K562 (cell line): ENCODE data around the gene TMEM217. TPM values are rescaled to one million over a fixed set of nuclear protein-coding genes. Genes with fewer than 3 reads are reported as not detected.

Source experiments
- ATAC-seq: fragments of 200-7000 bp; cut with Tn5 transposase; 3 replicates; pipeline ENCODE4 v1.9.1; 2020; ENCODE audit warnings: moderate library complexity
- BruUV-seq: library from RNA; stranded (reverse); fragments of 400-500 nt; replicated peaks from 2 replicates; lab custom pipeline; 2021; lab: Mats Ljungman, UMichigan
- CTCF ChIA-PET: fragments of 300-600 bp; formaldehyde crosslinking; extraction: SDS; loops from one replicate; lab custom pipeline; 2021; ENCODE audit warnings: low intra/inter-chr PET ratio; lab: Yijun Ruan, JAX
- POLR2A ChIA-PET: fragments of 300-600, 350-650 bp; sonication (Branson Sonifier 250); formaldehyde crosslinking; extraction: SDS; loops from one replicate; lab custom pipeline; 2021; ENCODE audit warnings: antibody characterized with exemption, inconsistent platforms; lab: Yijun Ruan, JAX
- DNase-seq, 4 experiments: peaks; one replicate each; pipeline versions ENCODE4 v3.0.0 to v3.0.0-alpha.2; 2011 to 2018; ENCODE audit warnings: low spot score in 3 of 4, mixed read lengths in 3 of 4; ENCODE audit errors: extremely low read depth in 1 of 4
- FAIRE-seq: peaks from 2 replicates; lab custom pipeline; 2011; peaks lifted over from hg19 to GRCh38; lab: Jason Lieb, UNC
- H2AFZ ChIP-seq: 2 replicates; pipeline ENCODE4 v1.6.0; 2011; ENCODE audit warnings: low read depth, low read length, control low read depth, inconsistent platforms
- H3K27ac ChIP-seq: fragments of 200-600 bp; 3 replicates; pipeline ENCODE4 v1.8.0; 2011; ENCODE audit warnings: low read depth, mild to moderate bottlenecking, control low read depth, inconsistent platforms, low read length, moderate library complexity, mixed read lengths; ENCODE audit errors: extremely low read depth
- H3K27me3 ChIP-seq, 2 experiments: fragments of 300-600 bp in 1 of 2; 2 replicates in 1 of 2; 3 replicates in 1 of 2; pipeline versions ENCODE4 v1.6.0 to v1.8.0; 2011; ENCODE audit warnings: inconsistent platforms in 2 of 2, low read length in 2 of 2, mild to moderate bottlenecking in 1 of 2, mixed read lengths in 1 of 2, moderate library complexity in 1 of 2; ENCODE audit not compliant: control insufficient read depth in 2 of 2, insufficient read depth in 2 of 2
- H3K36me3 ChIP-seq: fragments of 300-600 bp; 3 replicates; pipeline ENCODE4 v1.8.0; 2011; ENCODE audit warnings: mild to moderate bottlenecking, low read length, inconsistent platforms; ENCODE audit not compliant: control insufficient read depth, insufficient read depth
- H3K4me1 ChIP-seq, 2 experiments: fragments of 200-600 bp in 1 of 2; replicated peaks in 1 of 2; 2 replicates in 1 of 2; 3 replicates in 1 of 2; pipeline versions ENCODE4 v1.5.1 to v1.8.0; 2011; ENCODE audit warnings: inconsistent platforms in 2 of 2, low read length in 2 of 2, mild to moderate bottlenecking in 1 of 2, mixed read lengths in 1 of 2, moderate library complexity in 1 of 2; ENCODE audit not compliant: control insufficient read depth in 2 of 2, insufficient read depth in 2 of 2
- H3K4me2 ChIP-seq: 2 replicates; pipeline ENCODE4 v1.6.1; 2011; ENCODE audit warnings: low read length, control low read depth, inconsistent platforms, mixed read lengths; ENCODE audit not compliant: insufficient read depth
- H3K4me3 ChIP-seq: fragments of 200-600 bp; sonication (generic), shearing (Covaris generic); 2 replicates; pipeline ENCODE4 v1.5.1; 2016; ENCODE audit warnings: control low read depth, inconsistent platforms
- H3K79me2 ChIP-seq: fragments of 200-600 bp; 3 replicates; pipeline ENCODE4 v1.8.0; 2011; ENCODE audit warnings: low read length, inconsistent platforms; ENCODE audit not compliant: control insufficient read depth, insufficient read depth
- H3K9ac ChIP-seq, 2 experiments: 2 replicates each; pipeline versions ENCODE4 v1.6.0 to v1.6.1; 2011; ENCODE audit warnings: low read depth in 2 of 2, low read length in 2 of 2, control low read depth in 1 of 2, inconsistent platforms in 1 of 2, mild to moderate bottlenecking in 1 of 2, mixed read lengths in 1 of 2; ENCODE audit not compliant: insufficient read depth in 1 of 2
- H3K9me1 ChIP-seq: one replicate; pipeline ENCODE4 v1.6.0; 2011; ENCODE audit warnings: inconsistent platforms, mild to moderate bottlenecking, low read length, moderate library complexity; ENCODE audit not compliant: control insufficient read depth, insufficient read depth
- H3K9me3 ChIP-seq: replicated peaks from 2 replicates; pipeline ENCODE4 v1.5.1; 2011; ENCODE audit warnings: low read depth, low read length, inconsistent platforms; ENCODE audit not compliant: control insufficient read depth, insufficient read depth
- H4K20me1 ChIP-seq: replicated peaks from 2 replicates; pipeline ENCODE4 v1.6.1; 2011; ENCODE audit warnings: low read length, inconsistent platforms, mixed read lengths; ENCODE audit not compliant: control insufficient read depth, insufficient read depth
- FOXJ3 ChIP-seq: sonication (generic); formaldehyde crosslinking; IDR thresholded peaks from 2 replicates; pipeline ENCODE4 v1.4.0; 2020; ENCODE audit warnings: mild to moderate bottlenecking, missing genetic modification reagents
- PHB ChIP-seq: fragments of 250-450 bp; sonication (Bioruptor Pico); IDR thresholded peaks from 2 replicates; pipeline ENCODE4 v1.5.0; 2021
- ZNF140 ChIP-seq: fragments of 250-450 bp; sonication (Bioruptor Pico); IDR thresholded peaks from 2 replicates; pipeline ENCODE4 v1.8.0; 2021; ENCODE audit warnings: moderate library complexity, mild to moderate bottlenecking, inconsistent platforms
- ZNF740 ChIP-seq, 3 experiments: fragments of 200-800 bp in 1 of 3; sonication (Bioruptor generic) in 1 of 3; sonication (generic) in 1 of 3; formaldehyde crosslinking in 1 of 3; IDR thresholded peaks; 2 replicates each; pipeline versions ENCODE4 v1.6.1 to v1.8.0; 2016 to 2022; ENCODE audit warnings: mild to moderate bottlenecking in 2 of 3, missing compliant biosample characterization in 2 of 3, missing genetic modification characterization in 2 of 3, missing genetic modification reagents in 1 of 3
- WGBS: fragments of 100-300 bp; shearing (Covaris generic); methylation state at CpG from one replicate; pipeline ENCODE4 v1.1.6; 2016; ENCODE audit warnings: low coverage, mixed read lengths; ENCODE audit not compliant: insufficient coverage; ENCODE audit errors: missing lambda C conversion rate; 5-methylcytosine and 5-hydroxymethylcytosine counted together
- in situ Hi-C: fragments of 300-500 bp; cut with MboI; formaldehyde crosslinking; loops from 4 replicates; pipeline ENCODE4 v1.15.0; 2018; ENCODE audit warnings: inconsistent platforms, mixed read lengths
- intact Hi-C: fragments of 100-400 bp; cut with micrococcal nuclease; formaldehyde crosslinking; loops from 2 replicates; pipeline ENCODE4 v1.14.2; 2022
- polyA plus RNA-seq, 8 experiments: library from polyadenylated mRNA; depleted of rRNA in 4 of 8; stranded (reverse) in 5 of 8; unstranded in 3 of 8; fragments of >200 nt; fragmentation: Nextera tagmentation in 2 of 8; fragmentation: Illumina TruSeq in 1 of 8; extraction: Ambion mirVana in 2 of 8; extraction: Trizol in 1 of 8; gene quantifications; 2 replicates each; pipeline versions ENCODE4 v1.2.1 to v1.2.3, GENCODE V29; 2011 to 2014; ENCODE audit warnings: inconsistent platforms in 1 of 8, missing spikeins in 1 of 8
- total RNA-seq, 7 experiments: library from RNA; depleted of rRNA in 6 of 7; stranded (reverse); fragments of >200 nt in 6 of 7; fragmentation: Illumina TruSeq in 2 of 7; extraction: Trizol in 2 of 7; gene quantifications; 2 replicates each; pipeline versions ENCODE4 v1.2.1 to v1.2.3, GENCODE V29; 2011 to 2021; ENCODE audit warnings: low replicate concordance in 1 of 7

TMEM217 gene
- total and polyA plus RNA-seq, 9 of the 15 experiments (the other 6 are each of a cell fraction or from before 2014, with no cell fraction given), result 1.3 to 8.0 (median 1.9) TPM

DNA sequence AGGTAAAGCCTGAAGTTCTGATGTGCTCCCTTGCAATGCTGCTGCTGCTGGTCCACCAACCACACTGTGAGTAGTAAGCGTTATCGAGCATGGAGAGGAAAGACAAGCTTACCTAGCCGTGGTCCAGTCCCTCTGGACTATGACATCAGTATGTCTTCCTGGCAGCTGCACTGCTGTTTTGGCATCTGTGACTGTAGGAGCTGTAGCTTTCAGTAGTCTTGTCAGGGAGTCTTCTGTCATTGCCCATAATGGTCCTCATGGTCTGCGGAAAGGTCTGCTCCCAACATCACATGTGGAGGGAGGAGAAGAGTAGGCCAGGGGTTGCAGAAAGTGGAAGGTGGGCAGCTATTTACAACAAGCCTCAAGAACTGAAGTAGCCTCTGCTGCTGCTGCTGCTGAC, 26.8 kb upstream of the TMEM217 start:
- no peak overlapping the region for H3K27ac ChIP-seq
- no TSS peak for BruUV-seq
- H3K4me1 ChIP-seq, result peaks cover 0 to 4% of the 10 kb centered on the region in 2 experiments; a peak in 2 of 5 replicates
- no peak for FAIRE-seq
- H3K36me3 ChIP-seq, result peaks cover 89% of the 10 kb centered on the region
- H4K20me1 ChIP-seq, result peaks cover 4% of the 10 kb centered on the region; the same call in 1 of the 2 replicates
- H3K27me3 ChIP-seq, result no peaks in the 10 kb centered on the region
- ATAC-seq, result no peak
- TF ChIP-seq ZNF740 (CRISPR knock-in tag; IDR thresholded peaks at IDR 0.05), result no peak
- TF ChIP-seq ZNF740 (tag; IDR thresholded peaks at IDR 0.05), result no peak
- no peak for TF ChIP-seq FOXJ3 (CRISPR knock-in tag)
- TF ChIP-seq ZNF140 (CRISPR knock-in tag), result no peak
- TF ChIP-seq PHB, result no peak
- no peaks in the 10 kb centered on the region for H3K9me3 ChIP-seq
- POLR2A ChIA-PET, result interaction anchor here (1.4 kb wide), 1 partner anchor 18 kb away, joined by 3 read pairs; no protein-coding TSS in a partner anchor
- no peak overlapping the region for H3K4me3 ChIP-seq
- CTCF ChIA-PET, result no interaction called here
- no peak overlapping the region for H3K4me2 ChIP-seq
- in situ Hi-C loops (no loop called here), intact Hi-C loops (no loop called here)
- H3K9ac ChIP-seq, result no peak overlapping the region
- no peaks in the 10 kb centered on the region; the same call in 2 of the 3 replicates for H3K79me2 ChIP-seq
- DNase-seq, result no peak
- H2AFZ ChIP-seq, result no peak overlapping the region
- WGBS, result 100% methylated on average over 4 of the region's 4 CpGs
- no peaks in the 10 kb centered on the region for H3K9me1 ChIP-seq
